Measurements from ENCODE around the gene SPOCK2. TPM values are rescaled to one million over a fixed set of nuclear protein-coding genes. Genes with fewer than 3 reads are reported as not detected.

The SPOCK2 gene
- polyA plus RNA-seq, 1 experiment = 0.02 TPM

GRCh38 chr10:72022228-72022627 lies 66.1 kb downstream of the SPOCK2 start:
- Histone ChIP-seq H3K27ac (ENCODE audit: low read depth, low read length) (no peak overlapping the region), H3K27me3 (ENCODE audit: control insufficient read depth, insufficient read depth, low read length) (peaks cover 8% of the 10 kb centered on the region), H3K9me3 (ENCODE audit: control insufficient read depth, insufficient read depth, low read length) (peaks cover 7% of the 10 kb centered on the region; the same call in 1 of the 2 replicates), H3K4me3 (ENCODE audit: low read depth, low read length) (no peak overlapping the region)
- CTCF ChIA-PET = interaction anchor here (1.1 kb wide), 1 partner anchor 26 kb away, joined by 6 read pairs; no protein-coding TSS in a partner anchor
- POLR2A ChIA-PET = no interaction called here
- TF ChIP-seq CTCF (IDR thresholded peaks at IDR 0.05; ENCODE audit: low read depth, low read length) = no peak
- no peak for DNase-seq (ENCODE audit: low read depth, low spot score)

GRCh38 chr10:72020914-72021809 lies 67.2 kb downstream of the SPOCK2 start:
- CTCF ChIA-PET = interaction anchor here (1.1 kb wide), 1 partner anchor 28 kb away, joined by 6 read pairs; no protein-coding TSS in a partner anchor
- peaks cover 8% of the 10 kb centered on the region for H3K27me3 ChIP-seq (ENCODE audit: control insufficient read depth, insufficient read depth, low read length)
- no peak overlapping the region for H3K27ac ChIP-seq (ENCODE audit: low read depth, low read length)
- POLR2A ChIA-PET = no interaction called here
- no peak for TF ChIP-seq CTCF (IDR thresholded peaks at IDR 0.05; ENCODE audit: low read depth, low read length)
- no peaks in the 10 kb centered on the region for H3K9me3 ChIP-seq (ENCODE audit: control insufficient read depth, insufficient read depth, low read length)
- no peak overlapping the region for H3K4me3 ChIP-seq (ENCODE audit: low read depth, low read length)
- no peak for DNase-seq (ENCODE audit: low read depth, low spot score)

GRCh38 chr10:72019085-72019876 lies 69.1 kb downstream of the SPOCK2 start:
- Histone ChIP-seq H3K27me3 (ENCODE audit: control insufficient read depth, insufficient read depth, low read length) (peaks cover 9% of the 10 kb centered on the region), H3K4me3 (ENCODE audit: low read depth, low read length) (no peak overlapping the region), H3K27ac (ENCODE audit: low read depth, low read length) (no peak overlapping the region), H3K9me3 (ENCODE audit: control insufficient read depth, insufficient read depth, low read length) (no peaks in the 10 kb centered on the region)
- POLR2A ChIA-PET = no interaction called here
- no peak for DNase-seq (ENCODE audit: low read depth, low spot score)
- CTCF ChIA-PET = interaction anchor here (0.8 to 1.5 kb wide), 2 partner anchors 30 to 123 kb away, joined by 3 to 5 read pairs; no protein-coding TSS in a partner anchor
- no peak for TF ChIP-seq CTCF (IDR thresholded peaks at IDR 0.05; ENCODE audit: low read depth, low read length)

- CTCF ChIA-PET = interaction anchor here (0.6 to 0.7 kb wide), 2 partner anchors 29 to 120 kb away, joined by 3 to 8 read pairs; no protein-coding TSS in a partner anchor
- POLR2A ChIA-PET = interaction anchor here (1.0 kb wide), 1 partner anchor 96 kb away, joined by 7 read pairs; no protein-coding TSS in a partner anchor
- DNase-seq (ENCODE audit: low read depth, low spot score) = no peak
- no peak overlapping the region for H3K4me3 ChIP-seq (ENCODE audit: low read depth, low read length)
- no peak for TF ChIP-seq CTCF (IDR thresholded peaks at IDR 0.05; ENCODE audit: low read depth, low read length)
- H3K27me3 ChIP-seq (ENCODE audit: control insufficient read depth, insufficient read depth, low read length) = peaks cover 9% of the 10 kb centered on the region
- H3K27ac ChIP-seq (ENCODE audit: low read depth, low read length) = no peak overlapping the region
- H3K9me3 ChIP-seq (ENCODE audit: control insufficient read depth, insufficient read depth, low read length) = no peaks in the 10 kb centered on the region
Measured at GRCh38 chr10:72016608-72017300, 71.6 kb downstream of the SPOCK2 start.

Measured in AG04450 (cell line).